ENCODE measurements around the gene LRRK2. TPM values are rescaled to one million over a fixed set of nuclear protein-coding genes. Genes with fewer than 3 reads are reported as not detected.

Gene LRRK2
- total and polyA plus RNA-seq, 2 of the 8 experiments (the other 6 are each of a cell fraction or from before 2014, with no cell fraction given): 0.06 to 0.13 TPM

DNA sequence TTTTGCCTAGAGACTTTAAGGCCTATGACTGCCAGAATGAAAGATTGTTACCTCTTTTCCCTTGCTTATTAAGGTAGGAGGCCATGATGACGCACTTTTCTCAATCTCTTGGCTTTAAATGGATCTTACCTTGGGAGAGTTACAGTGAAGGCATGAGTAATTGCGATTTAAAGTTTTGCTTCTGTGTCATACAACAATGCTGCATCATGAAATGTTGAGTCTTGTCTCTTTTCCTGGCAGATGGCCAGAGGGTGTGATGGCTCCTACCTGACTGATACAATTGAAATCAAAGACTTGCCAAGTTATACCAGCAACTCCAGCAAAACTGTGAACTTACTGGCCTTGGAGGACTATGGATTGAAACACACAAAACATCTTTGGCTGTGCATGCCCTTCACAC is 17.2 kb upstream of the LRRK2 start:
- no peak for DNase-seq (ENCODE audit: low read depth in 1 of 2, low spot score in 2 of 2)
- no peaks in the 10 kb centered on the region for H3K79me1 ChIP-seq (ENCODE audit: low read depth, low read length)
- no peak overlapping the region for H2AK5ac ChIP-seq (ENCODE audit: low read depth, low read length)
- no peak overlapping the region for H4K8ac ChIP-seq (ENCODE audit: extremely low read depth, insufficient read depth, low read length)
- H2BK15ac ChIP-seq (ENCODE audit: low read length): no peak overlapping the region
- H2BK120ac ChIP-seq (replicated peaks; ENCODE audit: low read depth, low read length): no peak overlapping the region
- H3K27ac ChIP-seq (ENCODE audit: low read depth, low read length): no peak overlapping the region
- FAIRE-seq: no peak
- no peaks in the 10 kb centered on the region for H3K4me1 ChIP-seq (replicated peaks in 1 of 4; ENCODE audit: control insufficient read depth in 3 of 4, insufficient read depth in 4 of 4, low read length in 3 of 4)
- H3K23me2 ChIP-seq (ENCODE audit: low read depth, low read length): no peaks in the 10 kb centered on the region
- H3K4ac ChIP-seq (replicated peaks; ENCODE audit: insufficient read length, low read depth, low read length): no peak overlapping the region
- POLR2A ChIA-PET (ENCODE audit: partially characterized antibody): no interaction called here
- no peak overlapping the region for H3K4me3 ChIP-seq (ENCODE audit: extremely low read depth in 1 of 4, insufficient read depth in 2 of 4, low read depth in 3 of 4, low read length in 4 of 4)
- H3K14ac ChIP-seq (ENCODE audit: insufficient read length): no peak overlapping the region
- H2AFZ ChIP-seq (ENCODE audit: low read length): no peak overlapping the region
- CTCF ChIA-PET (ENCODE audit: partially characterized antibody): interaction anchor here (1.4 kb wide), 1 partner anchor 56 kb away, joined by 3 read pairs; no protein-coding TSS in a partner anchor
- no peak overlapping the region for H3K4me2 ChIP-seq (ENCODE audit: insufficient read depth in 1 of 2, low read depth in 2 of 2, low read length in 2 of 2)
- H3K23ac ChIP-seq (ENCODE audit: insufficient read length): no peak overlapping the region
- H4K91ac ChIP-seq (replicated peaks; ENCODE audit: insufficient read length, low read length): no peak overlapping the region
- H3K36me3 ChIP-seq (ENCODE audit: control insufficient read depth in 2 of 4, insufficient read depth in 4 of 4, low read length in 3 of 4): no peaks in the 10 kb centered on the region
- H4K20me1 ChIP-seq (replicated peaks in 1 of 2; ENCODE audit: control insufficient read depth in 1 of 2, insufficient read depth in 2 of 2, low read length in 2 of 2): no peaks in the 10 kb centered on the region
- H2BK5ac ChIP-seq (ENCODE audit: low read depth, low read length): no peak overlapping the region
- no peak overlapping the region for H2BK20ac ChIP-seq (ENCODE audit: low read length)
- no peak for TF ChIP-seq ZNF274 (IDR thresholded peaks at IDR 0.05; ENCODE audit: borderline replicate concordance, extremely low read depth, low read length)
- no peak for TF ChIP-seq POU5F1 (IDR thresholded peaks at IDR 0.05; ENCODE audit: low read depth, low read length)
- no peak for TF ChIP-seq KDM1A (IDR thresholded peaks at IDR 0.05; ENCODE audit: borderline replicate concordance, low read length)
- no peak for TF ChIP-seq RXRA (IDR thresholded peaks at IDR 0.05; ENCODE audit: insufficient read depth, low read depth, low read length)
- no peak for TF ChIP-seq SP4 (IDR thresholded peaks at IDR 0.05; ENCODE audit: low read length)
- TF ChIP-seq ASH2L (IDR thresholded peaks at IDR 0.05; ENCODE audit: low read length): no peak
- TF ChIP-seq YY1 (IDR thresholded peaks at IDR 0.05; ENCODE audit: low read depth, low read length): no peak
- no peak for TF ChIP-seq RBBP5 (IDR thresholded peaks at IDR 0.05; ENCODE audit: borderline replicate concordance, low read depth, low read length)
- TF ChIP-seq TAF7 (optimal IDR thresholded peaks at IDR 0.05; ENCODE audit: borderline replicate concordance, low read depth, low read length): no peak
- no peak for TF ChIP-seq RFX5 (IDR thresholded peaks at IDR 0.05; ENCODE audit: borderline replicate concordance, low read depth, low read length)
- no peak for TF ChIP-seq JUND (IDR thresholded peaks at IDR 0.05; ENCODE audit: low read length)
- TF ChIP-seq NANOG (IDR thresholded peaks at IDR 0.05; ENCODE audit: insufficient read depth, low read depth, low read length, poor library complexity, severe bottlenecking): no peak
- TF ChIP-seq TAF1 (IDR thresholded peaks at IDR 0.05; ENCODE audit: low read depth, low read length): no peak
- no peak for TF ChIP-seq MAFK (IDR thresholded peaks at IDR 0.05; ENCODE audit: low read depth, low read length)
- no peak overlapping the region for H4K5ac ChIP-seq (ENCODE audit: insufficient read length, low read depth, low read length)
- no peaks in the 10 kb centered on the region for H3K79me2 ChIP-seq (ENCODE audit: control insufficient read depth in 1 of 2, insufficient read depth in 2 of 2, low read length in 2 of 2)
- H2BK12ac ChIP-seq (ENCODE audit: low read depth, low read length): no peak overlapping the region
- H3K9ac ChIP-seq (replicated peaks in 1 of 4; ENCODE audit: extremely low read depth in 1 of 4, low read depth in 3 of 4, low read length in 3 of 4): no peak overlapping the region
- H3K56ac ChIP-seq (replicated peaks; ENCODE audit: insufficient read length, low read depth, low read length): no peak overlapping the region
- no peak overlapping the region for H3K18ac ChIP-seq (ENCODE audit: extremely low read depth, low read length)
- no peaks in the 10 kb centered on the region for H3K27me3 ChIP-seq (replicated peaks in 1 of 4; ENCODE audit: control insufficient read depth in 3 of 4, extremely low read depth in 1 of 4, insufficient read depth in 3 of 4, low read length in 3 of 4)
- peaks cover 3 to 5% of the 10 kb centered on the region in 2 experiments; a peak in 2 of 4 replicates for H3K9me3 ChIP-seq (ENCODE audit: insufficient read depth in 2 of 2, low read depth in 1 of 2, low read length in 1 of 2)
- WGBS, 2 experiments (ENCODE audit: extremely low coverage in 1 of 2, insufficient coverage in 1 of 2, insufficient read length in 1 of 2, insufficient replicate concordance in 2 of 2, low coverage in 1 of 2, low lambda C conversion rate in 2 of 2, missing lambda C conversion rate in 1 of 2): 93% methylated on average over 2 of the region's 2 CpGs; no CpG with 5 or more reads in 1 of the 2 experiments
